Smooth muscle cell (in vitro differentiated cells): ENCODE results near the gene MYO5A. TPM values are rescaled to one million over a fixed set of nuclear protein-coding genes. Genes with fewer than 3 reads are reported as not detected.

Source experiments
- DNase-seq: peaks from one replicate; lab custom pipeline; 2025; ENCODE audit not compliant: unreplicated experiment; lab: John Stamatoyannopoulos, UW
- H2AFZ ChIP-seq: fragments of 200-600 bp; sonication (generic); 2 replicates; pipeline ENCODE4 v1.6.0; 2016; ENCODE audit warnings: antibody characterized with exemption, low read depth, mild to moderate bottlenecking
- H3F3A ChIP-seq: fragments of 200-600 bp; sonication (generic); 2 replicates; pipeline ENCODE4 v1.6.0; 2017; ENCODE audit warnings: antibody characterized with exemption, low read depth
- H3K27ac ChIP-seq: fragments of 200-600 bp; sonication (generic); 2 replicates; pipeline ENCODE4 v1.5.1; 2016; ENCODE audit warnings: low read depth, mild to moderate bottlenecking
- H3K27me3 ChIP-seq: fragments of 200-600 bp; sonication (generic); 2 replicates; pipeline ENCODE4 v1.6.1; 2016; ENCODE audit warnings: low read depth, mild to moderate bottlenecking
- H3K36me3 ChIP-seq: fragments of 200-600 bp; sonication (generic); 2 replicates; pipeline ENCODE4 v1.5.1; 2016; ENCODE audit warnings: low read depth
- H3K4me1 ChIP-seq: fragments of 200-600 bp; sonication (generic); 2 replicates; pipeline ENCODE4 v1.5.1; 2016; ENCODE audit warnings: low read depth
- H3K4me2 ChIP-seq: fragments of 200-600 bp; sonication (generic); 2 replicates; pipeline ENCODE4 v1.6.0; 2016; ENCODE audit warnings: mild to moderate bottlenecking
- H3K4me3 ChIP-seq: fragments of 200-600 bp; sonication (generic); 2 replicates; pipeline ENCODE4 v1.5.1; 2016; ENCODE audit warnings: mild to moderate bottlenecking
- H3K79me2 ChIP-seq: fragments of 200-600 bp; sonication (generic); 2 replicates; pipeline ENCODE4 v1.6.0; 2016; ENCODE audit warnings: low read depth, mild to moderate bottlenecking
- H3K9ac ChIP-seq: fragments of 200-600 bp; sonication (generic); 2 replicates; pipeline ENCODE4 v1.6.0; 2016; ENCODE audit warnings: low read depth
- H3K9me3 ChIP-seq: fragments of 200-600 bp; sonication (generic); replicated peaks from 2 replicates; pipeline ENCODE4 v1.5.1; 2016; ENCODE audit warnings: low read depth
- H4K20me1 ChIP-seq: fragments of 200-600 bp; sonication (generic); 2 replicates; pipeline ENCODE4 v1.6.0; 2016; ENCODE audit warnings: low read depth
- WGBS: methylation state at CpG from one replicate; pipeline ENCODE4 v1.1.7; 2016; ENCODE audit warnings: low lambda C conversion rate; 5-methylcytosine and 5-hydroxymethylcytosine counted together
- polyA plus RNA-seq: library from polyadenylated mRNA; unstranded; fragments of >200 nt; fragmentation: Nextera tagmentation; extraction: Ambion mirVana; gene quantifications from 2 replicates; pipeline ENCODE4 v1.2.1, GENCODE V29; 2016
- total RNA-seq: library from RNA; depleted of rRNA; stranded (reverse); fragments of >200 nt; gene quantifications from 2 replicates; pipeline ENCODE4 v1.2.3, GENCODE V29; 2014
- TF ChIP-seq, protein P1 (sequence below): fragments of 200-600 bp; sonication (generic); IDR thresholded peaks from 2 replicates; pipeline ENCODE4 v1.5.1; 2017; ENCODE audit warnings: borderline replicate concordance, mild to moderate bottlenecking, antibody characterized with exemption; ENCODE audit not compliant: insufficient read depth, poor library complexity, severe bottlenecking

MYO5A gene
- total and polyA plus RNA-seq, 2 experiments from 2014 or later = 29.4 to 68.8 TPM

DNA sequence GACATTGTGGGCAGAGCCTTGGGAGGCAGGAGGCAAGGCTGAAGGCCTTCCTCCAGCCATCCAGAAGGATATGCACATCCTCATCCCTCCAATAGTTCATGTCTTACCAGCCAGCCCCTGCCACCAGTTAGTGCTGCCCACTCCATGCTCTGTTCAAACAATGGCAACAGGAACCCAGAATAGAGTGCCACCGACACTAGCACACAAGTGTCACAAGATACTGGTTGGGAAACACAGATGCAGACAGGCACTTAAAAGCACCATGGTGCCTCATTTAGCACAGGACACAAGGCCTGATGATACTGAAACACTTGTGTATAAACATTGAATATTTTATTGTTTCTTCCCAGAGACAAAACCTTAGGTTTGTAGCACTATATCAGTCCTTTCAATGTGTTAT lies 176.6 kb downstream of the MYO5A start:
- no peak overlapping the region for H3K4me2 ChIP-seq
- no peaks in the 10 kb centered on the region for H3K27me3 ChIP-seq
- H2AFZ ChIP-seq = no peak overlapping the region
- H3K9ac ChIP-seq = no peak overlapping the region
- no peaks in the 10 kb centered on the region for H3F3A ChIP-seq
- no peak overlapping the region for H3K4me3 ChIP-seq
- no peaks in the 10 kb centered on the region for H3K9me3 ChIP-seq
- H3K36me3 ChIP-seq = peaks cover 14% of the 10 kb centered on the region
- TF ChIP-seq, protein P1, sequence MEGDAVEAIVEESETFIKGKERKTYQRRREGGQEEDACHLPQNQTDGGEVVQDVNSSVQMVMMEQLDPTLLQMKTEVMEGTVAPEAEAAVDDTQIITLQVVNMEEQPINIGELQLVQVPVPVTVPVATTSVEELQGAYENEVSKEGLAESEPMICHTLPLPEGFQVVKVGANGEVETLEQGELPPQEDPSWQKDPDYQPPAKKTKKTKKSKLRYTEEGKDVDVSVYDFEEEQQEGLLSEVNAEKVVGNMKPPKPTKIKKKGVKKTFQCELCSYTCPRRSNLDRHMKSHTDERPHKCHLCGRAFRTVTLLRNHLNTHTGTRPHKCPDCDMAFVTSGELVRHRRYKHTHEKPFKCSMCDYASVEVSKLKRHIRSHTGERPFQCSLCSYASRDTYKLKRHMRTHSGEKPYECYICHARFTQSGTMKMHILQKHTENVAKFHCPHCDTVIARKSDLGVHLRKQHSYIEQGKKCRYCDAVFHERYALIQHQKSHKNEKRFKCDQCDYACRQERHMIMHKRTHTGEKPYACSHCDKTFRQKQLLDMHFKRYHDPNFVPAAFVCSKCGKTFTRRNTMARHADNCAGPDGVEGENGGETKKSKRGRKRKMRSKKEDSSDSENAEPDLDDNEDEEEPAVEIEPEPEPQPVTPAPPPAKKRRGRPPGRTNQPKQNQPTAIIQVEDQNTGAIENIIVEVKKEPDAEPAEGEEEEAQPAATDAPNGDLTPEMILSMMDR = no peak
- no peaks in the 10 kb centered on the region for H3K4me1 ChIP-seq
- WGBS = 100% methylated on average over 1 of the region's 1 CpG
- no peak overlapping the region for H3K27ac ChIP-seq
- H3K79me2 ChIP-seq = no peaks in the 10 kb centered on the region
- no peaks in the 10 kb centered on the region for H4K20me1 ChIP-seq
- DNase-seq = no peak

DNA sequence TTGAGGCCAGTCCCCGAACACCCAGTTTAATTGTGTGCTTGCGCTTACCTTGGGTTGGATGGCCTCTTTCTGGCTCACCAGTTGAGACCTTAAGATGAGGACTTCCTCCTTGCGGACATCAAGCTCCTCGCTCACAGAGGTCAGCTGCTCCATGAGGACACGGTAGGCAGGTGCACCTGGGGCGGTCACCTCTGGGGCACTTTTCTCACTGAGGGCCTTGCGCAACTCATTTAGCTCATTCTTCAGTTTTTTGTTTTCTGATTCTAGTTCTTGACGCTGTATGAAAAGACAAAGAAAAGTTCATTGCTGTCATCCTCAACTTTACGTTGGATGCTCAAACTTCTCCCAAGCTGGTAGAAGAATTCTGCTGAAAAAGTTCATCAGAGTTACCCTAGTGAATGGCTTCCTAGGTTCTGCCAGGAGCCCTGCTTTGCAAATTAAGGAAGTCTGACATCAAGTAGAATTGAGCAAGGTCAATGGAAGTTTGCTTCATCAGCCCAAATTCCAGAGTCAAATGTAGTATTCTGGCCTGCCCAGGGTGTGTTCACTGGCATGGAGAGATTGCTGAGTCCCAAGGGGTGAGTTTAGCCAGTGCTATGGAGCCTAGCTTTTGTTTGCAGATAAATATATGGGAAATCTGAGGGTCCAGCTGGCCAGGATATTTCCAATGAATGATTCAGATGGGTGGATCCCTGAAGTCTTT lies 177.3 kb downstream of the MYO5A start:
- 96% methylated on average over 9 of the region's 9 CpGs for WGBS
- H3K9ac ChIP-seq = no peak overlapping the region
- H3K4me1 ChIP-seq = no peaks in the 10 kb centered on the region
- H4K20me1 ChIP-seq = no peaks in the 10 kb centered on the region
- H3K9me3 ChIP-seq = no peaks in the 10 kb centered on the region
- H3K4me2 ChIP-seq = no peak overlapping the region
- no peak overlapping the region for H3K27ac ChIP-seq
- DNase-seq = no peak
- TF ChIP-seq, protein P1 = no peak
- no peak overlapping the region for H2AFZ ChIP-seq
- no peaks in the 10 kb centered on the region for H3K27me3 ChIP-seq
- H3K4me3 ChIP-seq = no peak overlapping the region
- H3K36me3 ChIP-seq = peaks cover 14% of the 10 kb centered on the region
- no peaks in the 10 kb centered on the region for H3K79me2 ChIP-seq
- no peaks in the 10 kb centered on the region for H3F3A ChIP-seq

DNA sequence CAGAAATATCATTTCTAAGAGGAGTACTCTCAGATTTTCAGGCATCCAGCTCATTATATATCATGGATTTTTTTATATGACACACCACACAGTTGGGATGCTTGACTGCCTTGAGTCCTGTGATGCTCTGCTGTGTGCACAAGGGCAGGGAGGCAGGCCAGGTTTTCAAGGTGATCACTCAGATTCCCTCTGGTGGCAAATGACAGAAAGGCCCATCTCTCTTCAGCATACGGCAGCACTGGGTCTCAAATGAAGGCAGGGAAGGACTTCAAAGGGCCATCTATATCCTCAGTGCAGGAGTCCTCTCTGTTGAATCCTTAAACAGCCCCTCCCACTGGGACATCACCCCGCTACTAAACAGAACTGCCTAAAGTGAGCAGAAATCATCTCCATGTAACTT lies 178.3 kb downstream of the MYO5A start:
- no peaks in the 10 kb centered on the region for H3K4me1 ChIP-seq
- no peak overlapping the region for H3K9ac ChIP-seq
- H3K36me3 ChIP-seq = peaks cover 18% of the 10 kb centered on the region

More for the DNA sequence above, 178.3 kb downstream of the MYO5A start:
- 94% methylated on average over 2 of the region's 2 CpGs for whole genome bisulfite sequencing
- H3K9me3 ChIP-seq = no peaks in the 10 kb centered on the region
- no peak overlapping the region for H3K4me2 ChIP-seq
- H3K79me2 ChIP-seq = no peaks in the 10 kb centered on the region
- no peak for DNase-seq
- no peaks in the 10 kb centered on the region for H4K20me1 ChIP-seq
- H2AFZ ChIP-seq = no peak overlapping the region
- H3K27ac ChIP-seq = no peak overlapping the region
- no peaks in the 10 kb centered on the region for H3F3A ChIP-seq
- no peak overlapping the region for H3K4me3 ChIP-seq
- H3K27me3 ChIP-seq = no peaks in the 10 kb centered on the region
- TF ChIP-seq, protein P1 = no peak
